GM12891 (cell line): Measurements from ENCODE around the gene SPINT2.
A peak's percentile ranks its signal among the peaks of the same experiment; 100 is the strongest.

Source experiments
- DNase-seq: peaks from one replicate; pipeline ENCODE4 v3.0.0; 2011; ENCODE audit warnings: low spot score; ENCODE audit not compliant: insufficient read length
- FAIRE-seq: peaks from 2 replicates; lab custom pipeline; 2011; peaks lifted over from hg19 to GRCh38; lab: Jason Lieb, UNC
- PAX5 ChIP-seq: IDR thresholded peaks from 2 replicates; pipeline ENCODE4 v1.6.1; 2011; ENCODE audit warnings: low read length, moderate library complexity, mild to moderate bottlenecking; ENCODE audit not compliant: insufficient read depth, severe bottlenecking
- POLR2A ChIP-seq: IDR thresholded peaks from 2 replicates; pipeline ENCODE4 v1.6.1; 2011; ENCODE audit warnings: low read depth, low read length, control low read depth
- POLR2AphosphoS5 ChIP-seq: IDR thresholded peaks from 2 replicates; pipeline ENCODE4 v1.6.1; 2011; ENCODE audit warnings: low read depth, low read length, control low read depth
- POU2F2 ChIP-seq: IDR thresholded peaks from 2 replicates; pipeline ENCODE4 v1.6.1; 2011; ENCODE audit warnings: low read depth, mild to moderate bottlenecking, control low read depth, low read length, moderate library complexity
- SPI1 ChIP-seq: IDR thresholded peaks from 2 replicates; pipeline ENCODE4 v1.6.1; 2011; ENCODE audit warnings: low read depth, low read length, control low read depth
- TAF1 ChIP-seq: IDR thresholded peaks from 2 replicates; pipeline ENCODE4 v1.6.1; 2011; ENCODE audit warnings: low read depth, low read length, control low read depth

SPINT2 gene

GRCh38 chr19:38308006-38308766, 43.8 kb downstream of the SPINT2 start:
- DNase-seq: no peak
- FAIRE-seq: no peak
- TF ChIP-seq POU2F2: no peak
- TF ChIP-seq TAF1: no peak
- TF ChIP-seq POLR2A: no peak
- no peak for TF ChIP-seq PAX5
- TF ChIP-seq SPI1: peak; percentile 37; the same call in 1 of the 2 replicates
- no peak for TF ChIP-seq POLR2AphosphoS5

- FAIRE-seq: no peak
- no peak for DNase-seq
- TF ChIP-seq PAX5 (no peak), POLR2A (no peak), SPI1 (no peak)
Measured at GRCh38 chr19:38308926-38309614, 44.7 kb downstream of the SPINT2 start.

- DNase-seq (no peak), FAIRE-seq (peak; percentile 35)
- no peak for TF ChIP-seq SPI1
- no peak for TF ChIP-seq POLR2AphosphoS5
- TF ChIP-seq PAX5: no peak
- no peak for TF ChIP-seq POU2F2
- no peak for TF ChIP-seq TAF1
- TF ChIP-seq POLR2A: no peak
Measured at GRCh38 chr19:38309615-38310278, 45.4 kb downstream of the SPINT2 start.

- FAIRE-seq (no peak), DNase-seq (no peak)
- TF ChIP-seq SPI1 (no peak), PAX5 (no peak), TAF1 (no peak), POU2F2 (no peak), POLR2AphosphoS5 (no peak), POLR2A (no peak)
Measured at GRCh38 chr19:38310279-38310670, 45.9 kb downstream of the SPINT2 start.

- DNase-seq: no peak
- FAIRE-seq: no peak
- TF ChIP-seq PAX5 (no peak), POU2F2 (no peak), TAF1 (no peak), POLR2A (no peak), SPI1 (no peak), POLR2AphosphoS5 (no peak)
Measured at GRCh38 chr19:38310986-38311385, 46.6 kb downstream of the SPINT2 start.

GRCh38 chr19:38315657-38316476, 51.5 kb downstream of the SPINT2 start, which contains the start of gene YIF1B:
Gene YIF1B, minus strand, starts transcription at chr19:38315947. Its CDS starts 30 bp downstream, at chr19:38315917.
- DNase-seq (peak; percentile 98), FAIRE-seq (peak; percentile 97)
- TF ChIP-seq POLR2A: no peak
- no peak for TF ChIP-seq POLR2AphosphoS5
- TF ChIP-seq TAF1: no peak
- TF ChIP-seq PAX5: no peak
- no peak for TF ChIP-seq SPI1
- no peak for TF ChIP-seq POU2F2

- no peak for DNase-seq
- FAIRE-seq: no peak
- TF ChIP-seq SPI1: no peak
- TF ChIP-seq TAF1: no peak
- TF ChIP-seq PAX5: no peak
- TF ChIP-seq POU2F2: no peak
- TF ChIP-seq POLR2AphosphoS5: no peak
- TF ChIP-seq POLR2A: no peak
Measured at GRCh38 chr19:38316477-38317067, 52.2 kb downstream of the SPINT2 start.

- DNase-seq: no peak
- TF ChIP-seq SPI1: peak; percentile 36; the same call in 1 of the 2 replicates
- no peak for TF ChIP-seq POU2F2
- FAIRE-seq: peak; percentile 41
Measured at GRCh38 chr19:38317104-38317612, 52.8 kb downstream of the SPINT2 start.

- DNase-seq (no peak), FAIRE-seq (no peak)
- TF ChIP-seq POLR2A: no peak
- no peak for TF ChIP-seq POLR2AphosphoS5
- TF ChIP-seq SPI1: no peak
- TF ChIP-seq PAX5: no peak
- TF ChIP-seq POU2F2: no peak
- no peak for TF ChIP-seq TAF1
Measured at GRCh38 chr19:38318660-38319059, 54.3 kb downstream of the SPINT2 start.
